Ovary (tissue), 9 donors: ENCODE measurements around the gene ACAD9. TPM values are rescaled to one million over a fixed set of nuclear protein-coding genes. Genes with fewer than 3 reads are reported as not detected.

Experiments used
- DNase-seq, 5 donors: peaks; one replicate each; pipeline ENCODE4 v3.0.0-alpha.2; 2019 to 2020
- H3K27ac ChIP-seq, 2 donors: fragments of 200-600 bp; one replicate each; pipeline versions ENCODE4 v1.5.1 to v1.8.0; 2019 to 2022
- H3K27me3 ChIP-seq: fragments of 200-600 bp; one replicate; pipeline ENCODE4 v1.8.0; 2022
- H3K36me3 ChIP-seq: fragments of 200-600 bp; sonication (generic); one replicate; pipeline ENCODE4 v1.5.1; 2019
- H3K4me1 ChIP-seq: one replicate; pipeline ENCODE4 v1.8.1; 2013; ENCODE audit warnings: mild to moderate bottlenecking, moderate library complexity; ENCODE audit not compliant: insufficient read depth
- H3K4me3 ChIP-seq: fragments of 200-600 bp; sonication (generic); one replicate; pipeline ENCODE4 v1.5.1; 2017
- H3K9me3 ChIP-seq, 2 donors: fragments of 200-600 bp in 1 of 2; sonication (generic) in 1 of 2; one replicate each; pipeline versions ENCODE4 v1.5.1 to v1.8.1; 2013 to 2019; ENCODE audit warnings: mild to moderate bottlenecking in 1 of 2, moderate library complexity in 1 of 2
- EP300 ChIP-seq: sonication (generic); formaldehyde crosslinking; IDR thresholded peaks from one replicate; pipeline ENCODE4 v1.6.1; 2017; ENCODE audit warnings: antibody characterized with exemption
- POLR2A ChIP-seq: fragments of 450-650 bp; IDR thresholded peaks from one replicate; pipeline ENCODE4 v1.6.1; 2017; ENCODE audit warnings: antibody characterized with exemption, mild to moderate bottlenecking, moderate library complexity
- WGBS, 3 donors: extraction: QIAGEN DNeasy Blood & Tissue Kit in 1 of 3; methylation state at CpG; one replicate each; pipeline versions ENCODE4 v1.1.5 to v1.1.7; 2013 to 2017; 5-methylcytosine and 5-hydroxymethylcytosine counted together
- intact Hi-C, 4 donors: fragments of 100-400 bp; cut with DNase I; formaldehyde crosslinking; loops; one replicate each; pipeline versions ENCODE4 v1.11.0 to v1.15.1; 2022 to 2023
- polyA plus RNA-seq, 2 donors: library from polyadenylated mRNA; stranded (reverse); fragments of 200-250 nt in 1 of 2; fragments of 350-450 nt in 1 of 2; fragmentation: Illumina TruSeq in 1 of 2; extraction: RNeasy Lipid Tissue Mini Kit (QIAGEN cat#74804) in 1 of 2; gene quantifications; one replicate each; pipeline ENCODE4 v1.2.3, GENCODE V29; 2013 to 2014
- total RNA-seq, 7 donors: library from RNA; depleted of rRNA in 2 of 7; stranded (reverse); fragments of >200 nt in 2 of 7; fragmentation: NEBNext Ultra II Directional in 3 of 7; extraction: Animal tissue kit (Norgen Biotek cat#: 25700) in 3 of 7; gene quantifications; one replicate each; pipeline versions ENCODE4 v1.1.0 to v1.2.4, GENCODE V29; 2016 to 2023
- TF ChIP-seq, protein P1 (sequence below), 3 donors: fragments of 450-650 bp in 2 of 3; fragments of 200-600 bp in 1 of 3; IDR thresholded peaks; one replicate each; pipeline versions ENCODE4 v1.5.1 to v1.8.0; 2016 to 2022; ENCODE audit warnings: antibody characterized with exemption in 3 of 3, mild to moderate bottlenecking in 1 of 3
- donor health status: DM: no; HTN: no; CAD: no; lungs with moderate emphysema.
- donor health status: DM: no; HTN: no; CAD: no.
- donor health status: Bipolar disorder and iron deficiency.
- donor health status: DM: yes; HTN: yes; CAD: no.
- donor health status: DM: no; HTN: no; CAD: no.
- donor health status: DM: yes; HTN: yes; CAD: no.

Gene ACAD9
- total and polyA plus RNA-seq, 9 donors, result 21.8 to 51.7 (median 36.5) TPM

GRCh38 chr3:128841926-128842920 is 37.2 kb upstream of the ACAD9 start:
- Histone ChIP-seq H3K36me3 (no peaks in the 10 kb centered on the region), H3K27ac (no peak overlapping the region), H3K27me3 (no peaks in the 10 kb centered on the region), H3K4me1 (peaks cover 6% of the 10 kb centered on the region), H3K9me3 (no peaks in the 10 kb centered on the region), H3K4me3 (no peak overlapping the region)
- intact Hi-C loops, result no loop called here
- TF ChIP-seq, protein P1, sequence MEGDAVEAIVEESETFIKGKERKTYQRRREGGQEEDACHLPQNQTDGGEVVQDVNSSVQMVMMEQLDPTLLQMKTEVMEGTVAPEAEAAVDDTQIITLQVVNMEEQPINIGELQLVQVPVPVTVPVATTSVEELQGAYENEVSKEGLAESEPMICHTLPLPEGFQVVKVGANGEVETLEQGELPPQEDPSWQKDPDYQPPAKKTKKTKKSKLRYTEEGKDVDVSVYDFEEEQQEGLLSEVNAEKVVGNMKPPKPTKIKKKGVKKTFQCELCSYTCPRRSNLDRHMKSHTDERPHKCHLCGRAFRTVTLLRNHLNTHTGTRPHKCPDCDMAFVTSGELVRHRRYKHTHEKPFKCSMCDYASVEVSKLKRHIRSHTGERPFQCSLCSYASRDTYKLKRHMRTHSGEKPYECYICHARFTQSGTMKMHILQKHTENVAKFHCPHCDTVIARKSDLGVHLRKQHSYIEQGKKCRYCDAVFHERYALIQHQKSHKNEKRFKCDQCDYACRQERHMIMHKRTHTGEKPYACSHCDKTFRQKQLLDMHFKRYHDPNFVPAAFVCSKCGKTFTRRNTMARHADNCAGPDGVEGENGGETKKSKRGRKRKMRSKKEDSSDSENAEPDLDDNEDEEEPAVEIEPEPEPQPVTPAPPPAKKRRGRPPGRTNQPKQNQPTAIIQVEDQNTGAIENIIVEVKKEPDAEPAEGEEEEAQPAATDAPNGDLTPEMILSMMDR (IDR thresholded peaks at IDR 0.05), result no peak
- TF ChIP-seq EP300 (no peak), POLR2A (no peak)
- no peak for DNase-seq
- WGBS, 3 donors, result 77 to 80% (median 79%) methylated on average over 10 of the region's 10 CpGs

GRCh38 chr3:128844502-128844901 is 34.9 kb upstream of the ACAD9 start:
- no peak for DNase-seq
- TF ChIP-seq EP300 (no peak), POLR2A (no peak)
- TF ChIP-seq, protein P1 (IDR thresholded peaks at IDR 0.05), result no peak
- no peak overlapping the region for H3K27ac ChIP-seq
- WGBS, 3 donors, result 93 to 95% (median 93%) methylated on average over 5 to 6 of the region's 6 CpGs
- intact Hi-C loops, result no loop called here
- H3K4me3 ChIP-seq, result no peak overlapping the region
- peaks cover 6% of the 10 kb centered on the region for H3K4me1 ChIP-seq
- no peaks in the 10 kb centered on the region for H3K9me3 ChIP-seq
- H3K36me3 ChIP-seq, result no peaks in the 10 kb centered on the region
- H3K27me3 ChIP-seq, result no peaks in the 10 kb centered on the region

GRCh38 chr3:128845119-128845777 is 34.2 kb upstream of the ACAD9 start:
- H3K4me1 ChIP-seq, result peaks cover 6% of the 10 kb centered on the region
- WGBS, 3 donors, result 39 to 43% (median 40%) methylated on average over 14 of the region's 14 CpGs
- H3K36me3 ChIP-seq, result no peaks in the 10 kb centered on the region
- peak overlapping the region; percentile 31 for H3K4me3 ChIP-seq
- intact Hi-C loops, result no loop called here
- no peaks in the 10 kb centered on the region for H3K27me3 ChIP-seq
- no peak for DNase-seq
- no peaks in the 10 kb centered on the region for H3K9me3 ChIP-seq
- no peak overlapping the region for H3K27ac ChIP-seq
- TF ChIP-seq EP300, result no peak
- no peak for TF ChIP-seq POLR2A
- TF ChIP-seq, protein P1 (IDR thresholded peaks at IDR 0.05), result no peak

DNA sequence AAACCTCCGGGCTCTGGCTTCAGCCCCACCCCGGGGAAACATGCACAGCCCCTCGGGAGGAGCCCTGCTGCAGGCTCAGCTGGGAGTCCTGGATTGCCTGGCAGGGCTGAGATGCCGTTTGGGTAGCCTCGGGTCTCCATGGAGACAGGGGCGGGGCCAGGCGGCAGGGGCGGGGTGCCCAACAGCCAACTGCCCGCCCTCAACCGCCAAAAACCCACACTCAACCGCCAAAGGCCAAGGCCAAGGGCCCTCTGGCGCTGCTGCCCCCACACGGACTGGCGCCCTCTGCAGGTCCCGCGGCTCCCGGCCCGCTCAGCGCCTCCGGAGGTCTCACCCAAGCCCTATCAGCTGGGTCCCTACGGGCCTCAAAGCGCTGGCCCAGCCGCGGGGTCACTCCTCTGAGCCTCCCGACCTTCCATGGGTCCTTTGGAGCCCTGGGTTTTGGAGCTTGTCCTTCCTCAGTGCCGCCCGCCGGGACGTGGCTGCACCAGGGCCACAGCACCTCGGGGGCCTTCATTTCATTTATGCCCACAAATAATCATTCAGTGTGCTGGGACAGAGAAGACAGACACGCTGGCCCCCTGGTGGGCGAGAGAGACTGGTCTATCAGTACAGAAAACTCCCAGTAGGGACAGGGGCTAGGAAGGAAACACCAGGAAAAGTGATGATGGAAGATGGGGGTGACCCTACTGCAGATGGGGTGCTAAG is 33.5 kb upstream of the ACAD9 start:
- WGBS, 3 donors, result 2% methylated on average over 27 to 32 of the region's 32 CpGs
- peak; percentile 79 to 92 (median 87) for DNase-seq
- H3K27me3 ChIP-seq, result no peaks in the 10 kb centered on the region
- no peaks in the 10 kb centered on the region for H3K36me3 ChIP-seq
- peak overlapping the region; percentile 31 for H3K4me3 ChIP-seq
- TF ChIP-seq, protein P1 (IDR thresholded peaks at IDR 0.05), result peak; percentile 38 to 52 (median 47)
- TF ChIP-seq POLR2A, result no peak
- intact Hi-C loops, result no loop called here
- no peaks in the 10 kb centered on the region for H3K9me3 ChIP-seq
- peaks cover 6% of the 10 kb centered on the region for H3K4me1 ChIP-seq
- peak overlapping the region in 1 of 2 donors; percentile 53 for H3K27ac ChIP-seq
